Right atrium auricular region (tissue), 2 donors: Measurements from ENCODE around the gene CXCL11. TPM values are rescaled to one million over a fixed set of nuclear protein-coding genes. Genes with fewer than 3 reads are reported as not detected.

Source experiments
- DNase-seq: peaks from one replicate; pipeline ENCODE4 v3.0.0-alpha.2; 2019; ENCODE audit warnings: low spot score
- H3K27ac ChIP-seq, 2 donors: fragments of 200-600 bp; sonication (generic); 1 replicate in 1 of 2; 2 replicates in 1 of 2; pipeline ENCODE4 v1.5.1; 2016 to 2019
- H3K27me3 ChIP-seq, 2 donors: fragments of 200-600 bp; sonication (generic); one replicate each; pipeline versions ENCODE4 v1.5.1 to v1.6.0; 2017 to 2019
- H3K36me3 ChIP-seq: fragments of 200-600 bp; sonication (generic); one replicate; pipeline ENCODE4 v1.5.1; 2016
- H3K4me1 ChIP-seq, 2 donors: fragments of 200-600 bp; sonication (generic); one replicate each; pipeline versions ENCODE4 v1.5.1 to v1.6.0; 2017 to 2019
- H3K4me3 ChIP-seq, 2 donors: fragments of 200-600 bp; sonication (generic); 1 replicate in 1 of 2; 2 replicates in 1 of 2; pipeline ENCODE4 v1.5.1; 2017 to 2019; ENCODE audit warnings: mild to moderate bottlenecking in 1 of 2, moderate library complexity in 1 of 2
- H3K9me3 ChIP-seq, 2 donors: fragments of 200-600 bp; sonication (generic); one replicate each; pipeline ENCODE4 v1.5.1; 2019
- total RNA-seq, 2 donors: library from RNA; depleted of rRNA; stranded (reverse); fragments of >200 nt; gene quantifications; one replicate each; pipeline ENCODE4 v1.1.0, GENCODE V29; 2016
- TF ChIP-seq, protein P1 (sequence below), 2 donors: fragments of 200-600 bp; sonication (generic); IDR thresholded peaks; one replicate each; pipeline ENCODE4 v1.5.1; 2019; ENCODE audit warnings: antibody characterized with exemption in 2 of 2

Gene CXCL11
- total RNA-seq, 2 donors from 2014 or later = not detected

GRCh38 chr4:75997081-75997480 lies 38.8 kb downstream of the CXCL11 start:
- Histone ChIP-seq H3K4me3 (no peak overlapping the region), H3K4me1 (no peaks in the 10 kb centered on the region), H3K9me3 (no peaks in the 10 kb centered on the region), H3K36me3 (no peaks in the 10 kb centered on the region), H3K27me3 (no peaks in the 10 kb centered on the region), H3K27ac (no peak overlapping the region)
- no peak for DNase-seq
- TF ChIP-seq, protein P1, sequence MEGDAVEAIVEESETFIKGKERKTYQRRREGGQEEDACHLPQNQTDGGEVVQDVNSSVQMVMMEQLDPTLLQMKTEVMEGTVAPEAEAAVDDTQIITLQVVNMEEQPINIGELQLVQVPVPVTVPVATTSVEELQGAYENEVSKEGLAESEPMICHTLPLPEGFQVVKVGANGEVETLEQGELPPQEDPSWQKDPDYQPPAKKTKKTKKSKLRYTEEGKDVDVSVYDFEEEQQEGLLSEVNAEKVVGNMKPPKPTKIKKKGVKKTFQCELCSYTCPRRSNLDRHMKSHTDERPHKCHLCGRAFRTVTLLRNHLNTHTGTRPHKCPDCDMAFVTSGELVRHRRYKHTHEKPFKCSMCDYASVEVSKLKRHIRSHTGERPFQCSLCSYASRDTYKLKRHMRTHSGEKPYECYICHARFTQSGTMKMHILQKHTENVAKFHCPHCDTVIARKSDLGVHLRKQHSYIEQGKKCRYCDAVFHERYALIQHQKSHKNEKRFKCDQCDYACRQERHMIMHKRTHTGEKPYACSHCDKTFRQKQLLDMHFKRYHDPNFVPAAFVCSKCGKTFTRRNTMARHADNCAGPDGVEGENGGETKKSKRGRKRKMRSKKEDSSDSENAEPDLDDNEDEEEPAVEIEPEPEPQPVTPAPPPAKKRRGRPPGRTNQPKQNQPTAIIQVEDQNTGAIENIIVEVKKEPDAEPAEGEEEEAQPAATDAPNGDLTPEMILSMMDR (IDR thresholded peaks at IDR 0.05) = no peak

DNA sequence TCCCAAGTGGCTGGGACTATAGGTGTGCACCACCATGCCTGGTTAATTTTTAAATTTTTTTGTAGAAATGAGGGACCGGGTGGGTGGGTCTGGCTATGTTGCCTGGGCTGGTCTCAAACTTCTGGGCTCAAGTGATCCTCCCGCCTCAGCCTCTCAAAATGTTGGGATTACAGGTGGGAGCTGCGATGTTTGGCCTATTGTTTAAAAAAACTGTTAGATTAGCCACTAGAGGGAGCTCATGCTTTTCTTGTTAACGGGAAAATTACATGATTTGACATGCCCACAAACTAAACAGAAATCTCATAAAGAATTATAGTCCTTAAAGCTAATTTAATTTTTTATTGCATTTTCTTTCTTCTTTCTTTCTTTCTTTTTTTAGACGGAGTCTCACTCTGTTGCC lies 40.1 kb downstream of the CXCL11 start:
- Histone ChIP-seq H3K9me3 (no peaks in the 10 kb centered on the region), H3K4me1 (peaks cover 0 to 5% of the 10 kb centered on the region in 2 donors), H3K36me3 (no peaks in the 10 kb centered on the region), H3K27ac (no peak overlapping the region), H3K27me3 (no peaks in the 10 kb centered on the region), H3K4me3 (no peak overlapping the region)
- TF ChIP-seq, protein P1 (IDR thresholded peaks at IDR 0.05) = peak; percentile 62 to 77
- no peak for DNase-seq

- Histone ChIP-seq H3K4me1 (peaks cover 0 to 30% of the 10 kb centered on the region in 2 donors), H3K9me3 (no peaks in the 10 kb centered on the region), H3K4me3 (no peak overlapping the region), H3K27ac (no peak overlapping the region), H3K36me3 (no peaks in the 10 kb centered on the region), H3K27me3 (no peaks in the 10 kb centered on the region)
- DNase-seq = no peak
- TF ChIP-seq, protein P1 (IDR thresholded peaks at IDR 0.05) = no peak
These were observed 43.4 kb downstream of the CXCL11 start for GRCh38 chr4:75992462-75992861.

DNA sequence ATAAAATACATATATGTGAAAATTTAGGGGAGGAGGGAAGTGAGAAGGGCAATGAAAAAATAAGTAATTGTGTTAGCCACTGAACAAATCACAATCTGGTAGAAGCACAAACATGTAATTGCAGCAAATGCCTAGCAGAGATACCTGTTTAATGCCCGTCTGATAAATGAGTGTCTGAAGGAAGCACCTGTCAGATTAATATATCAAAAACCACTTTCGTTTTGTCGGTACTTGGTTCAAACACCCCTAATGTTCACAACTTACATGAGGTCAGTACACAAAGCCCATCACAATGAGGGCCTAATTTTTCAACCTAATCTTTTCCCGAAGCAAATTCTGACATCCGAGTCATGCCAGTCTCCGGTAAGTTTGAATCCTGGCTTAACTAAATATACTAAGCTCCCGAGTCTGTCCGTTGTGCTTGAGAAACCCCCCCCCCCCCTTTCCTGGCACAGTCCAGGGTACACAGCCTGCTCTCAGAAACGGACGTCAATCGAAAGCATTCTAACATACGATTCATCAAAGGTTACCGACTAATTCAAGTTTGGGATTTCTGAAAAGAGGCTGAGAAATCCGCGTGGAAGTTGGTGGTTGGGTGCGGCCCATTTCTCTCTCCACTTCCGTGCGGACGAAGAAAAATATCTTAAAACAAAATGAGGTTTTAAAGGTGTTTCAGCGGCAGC lies 45.9 kb downstream of the CXCL11 start:
- no peaks in the 10 kb centered on the region for H3K27me3 ChIP-seq
- H3K27ac ChIP-seq = peak overlapping the region; percentile 75 to 80
- no peak for DNase-seq
- TF ChIP-seq, protein P1 (IDR thresholded peaks at IDR 0.05) = no peak
- H3K9me3 ChIP-seq = no peaks in the 10 kb centered on the region
- H3K4me1 ChIP-seq = peaks cover 0 to 32% of the 10 kb centered on the region in 2 donors
- H3K4me3 ChIP-seq = peak overlapping the region; percentile 67 to 82
- no peaks in the 10 kb centered on the region for H3K36me3 ChIP-seq

- no peak for DNase-seq
- no peak overlapping the region for H3K27ac ChIP-seq
- peaks cover 15% of the 10 kb centered on the region for H3K36me3 ChIP-seq
- H3K4me1 ChIP-seq = peaks cover 0 to 27% of the 10 kb centered on the region in 2 donors
- TF ChIP-seq, protein P1 (IDR thresholded peaks at IDR 0.05) = no peak
- H3K9me3 ChIP-seq = no peaks in the 10 kb centered on the region
- no peaks in the 10 kb centered on the region for H3K27me3 ChIP-seq
- no peak overlapping the region for H3K4me3 ChIP-seq
These were observed 50.8 kb downstream of the CXCL11 start for GRCh38 chr4:75985116-75985515.

Other genes starting within 250 kb of the CXCL11 start
- gene PPEF2, start 133.6 kb downstream of the CXCL11 start, total RNA-seq = not detected
- 10 to 100 TPM; 39.5 to 54.6 TPM for gene NAAA, start 95.1 kb downstream of the CXCL11 start, total RNA-seq
- gene SDAD1, start 45.1 kb downstream of the CXCL11 start, total RNA-seq = 10 to 100 TPM; 22.1 to 22.6 TPM
- gene CXCL9, start 28.6 kb downstream of the CXCL11 start, total RNA-seq = 1 to 10 TPM; 1.0 to 2.6 TPM
- gene CXCL10, start 12.6 kb downstream of the CXCL11 start, total RNA-seq = under 1 TPM in 1 of 2 donors, not detected in 1; 0.28 TPM
- gene ART3, start 38.6 kb upstream of the CXCL11 start, total RNA-seq = 100 to 1,000 TPM in 1 of 2 donors, 10 to 100 TPM in 1; 75.6 to 139 TPM
- gene NUP54, start 112.3 kb upstream of the CXCL11 start, total RNA-seq = 10 to 100 TPM; 13.7 to 14.9 TPM
- gene SCARB2, start 177.8 kb upstream of the CXCL11 start, total RNA-seq = 100 to 1,000 TPM in 1 of 2 donors, 10 to 100 TPM in 1; 86.4 to 103 TPM
- 1 to 10 TPM; 1.0 to 2.2 TPM for gene FAM47E, start 215.7 kb upstream of the CXCL11 start, total RNA-seq